Measurements from ENCODE around the gene KBTBD12. TPM values are rescaled to one million over a fixed set of nuclear protein-coding genes. Genes with fewer than 3 reads are reported as not detected.

KBTBD12 gene
- total and polyA plus RNA-seq, 5 experiments from 2014 or later: not detected

GRCh38 chr3:127997016-127997415 lies 82.0 kb downstream of the KBTBD12 start:
- no peak for ATAC-seq
- Mint-ChIP-seq H3K4me3 (no peak overlapping the region), H3K27me3 (peaks cover 0 to 8% (median 3%) of the 10 kb centered on the region in 5 donors), H3K36me3 (no peaks in the 10 kb centered on the region), H3K27ac (no peak overlapping the region), H3K9me3 (no peaks in the 10 kb centered on the region), H3K4me1 (peaks cover 0 to 2% (median 0%) of the 10 kb centered on the region in 4 donors)
- DNase-seq: no peak
- POLR2A ChIA-PET: no interaction called here

GRCh38 chr3:127997961-127998360 lies 82.9 kb downstream of the KBTBD12 start:
- no peak for ATAC-seq
- POLR2A ChIA-PET: no interaction called here
- DNase-seq: no peak
- no peak overlapping the region for H3K4me3 Mint-ChIP-seq
- no peaks in the 10 kb centered on the region for H3K36me3 Mint-ChIP-seq
- peak overlapping the region in 1 of 10 donors; percentile 37 for H3K27ac Mint-ChIP-seq
- H3K9me3 Mint-ChIP-seq: no peaks in the 10 kb centered on the region
- H3K4me1 Mint-ChIP-seq: peaks cover 0 to 2% (median 0%) of the 10 kb centered on the region in 4 donors
- peaks cover 0 to 8% (median 4%) of the 10 kb centered on the region in 5 donors for H3K27me3 Mint-ChIP-seq

GRCh38 chr3:127998596-127998995 lies 83.6 kb downstream of the KBTBD12 start:
- peaks cover 0 to 2% (median 0%) of the 10 kb centered on the region in 4 donors for H3K4me1 Mint-ChIP-seq
- DNase-seq: no peak
- H3K27me3 Mint-ChIP-seq: peaks cover 0 to 8% (median 4%) of the 10 kb centered on the region in 5 donors
- H3K27ac Mint-ChIP-seq: no peak overlapping the region
- no peaks in the 10 kb centered on the region for H3K36me3 Mint-ChIP-seq
- no peaks in the 10 kb centered on the region for H3K9me3 Mint-ChIP-seq
- H3K4me3 Mint-ChIP-seq: no peak overlapping the region
- ATAC-seq: no peak
- POLR2A ChIA-PET: no interaction called here

- Mint-ChIP-seq H3K9me3 (no peaks in the 10 kb centered on the region), H3K27ac (peak overlapping the region in 1 of 10 donors; percentile 38), H3K4me3 (no peak overlapping the region), H3K4me1 (peaks cover 0 to under 1% (median 0%) of the 10 kb centered on the region in 4 donors), H3K36me3 (no peaks in the 10 kb centered on the region), H3K27me3 (peaks cover 0 to 8% (median 3%) of the 10 kb centered on the region in 5 donors)
- ATAC-seq (no peak), DNase-seq (no peak)
- POLR2A ChIA-PET: no interaction called here
Measured at GRCh38 chr3:127999509-128000106, 84.6 kb downstream of the KBTBD12 start.

- no peak overlapping the region for H3K4me3 Mint-ChIP-seq
- no peak overlapping the region for H3K27ac Mint-ChIP-seq
- H3K36me3 Mint-ChIP-seq: no peaks in the 10 kb centered on the region
- peaks cover under 1 to 14% (median 6%) of the 10 kb centered on the region in 5 donors for H3K27me3 Mint-ChIP-seq
- no peak for ATAC-seq
- no peak for DNase-seq
- no peaks in the 10 kb centered on the region for H3K4me1 Mint-ChIP-seq
- H3K9me3 Mint-ChIP-seq: no peaks in the 10 kb centered on the region
- POLR2A ChIA-PET: no interaction called here
Measured at GRCh38 chr3:128001576-128001975, 86.5 kb downstream of the KBTBD12 start.

- DNase-seq (no peak), ATAC-seq (no peak)
- Mint-ChIP-seq H3K9me3 (no peaks in the 10 kb centered on the region), H3K36me3 (no peaks in the 10 kb centered on the region), H3K4me1 (no peaks in the 10 kb centered on the region), H3K27ac (no peak overlapping the region), H3K4me3 (no peak overlapping the region), H3K27me3 (peaks cover 3 to 23% (median 10%) of the 10 kb centered on the region in 5 donors)
- POLR2A ChIA-PET: no interaction called here
Measured at GRCh38 chr3:128004661-128005060, 89.6 kb downstream of the KBTBD12 start.

- Mint-ChIP-seq H3K4me3 (no peak overlapping the region), H3K27me3 (peaks cover 3 to 30% (median 10%) of the 10 kb centered on the region in 5 donors), H3K9me3 (no peaks in the 10 kb centered on the region), H3K36me3 (no peaks in the 10 kb centered on the region), H3K4me1 (peaks cover 0 to 1% (median under 1%) of the 10 kb centered on the region in 4 donors), H3K27ac (no peak overlapping the region)
- POLR2A ChIA-PET: no interaction called here
- no peak for ATAC-seq
- no peak for DNase-seq
Measured at GRCh38 chr3:128006061-128007032, 91.3 kb downstream of the KBTBD12 start.

GRCh38 chr3:128007033-128007424 lies 92.0 kb downstream of the KBTBD12 start:
- DNase-seq: no peak
- Mint-ChIP-seq H3K4me3 (no peak overlapping the region), H3K27me3 (peaks cover 3 to 28% (median 13%) of the 10 kb centered on the region in 5 donors), H3K9me3 (no peaks in the 10 kb centered on the region), H3K27ac (peak overlapping the region in 1 of 10 donors; percentile 61), H3K4me1 (peaks cover 0 to 4% (median 1%) of the 10 kb centered on the region in 4 donors), H3K36me3 (no peaks in the 10 kb centered on the region)
- POLR2A ChIA-PET: no interaction called here
- ATAC-seq: no peak

- Mint-ChIP-seq H3K27ac (no peak overlapping the region), H3K4me1 (peaks cover 0 to 4% (median 1%) of the 10 kb centered on the region in 4 donors), H3K4me3 (no peak overlapping the region), H3K27me3 (peaks cover 5 to 26% (median 10%) of the 10 kb centered on the region in 5 donors), H3K9me3 (no peaks in the 10 kb centered on the region), H3K36me3 (no peaks in the 10 kb centered on the region)
- DNase-seq (no peak), ATAC-seq (no peak)
- POLR2A ChIA-PET: no interaction called here
Measured at GRCh38 chr3:128009952-128010846, 95.2 kb downstream of the KBTBD12 start.

- peak overlapping the region in 1 of 10 donors; percentile 55 for H3K4me3 Mint-ChIP-seq
- no peak overlapping the region for H3K27ac Mint-ChIP-seq
- H3K4me1 Mint-ChIP-seq: peaks cover 0 to 4% (median 1%) of the 10 kb centered on the region in 4 donors
- peaks cover 3 to 22% (median 10%) of the 10 kb centered on the region in 5 donors for H3K27me3 Mint-ChIP-seq
- no peaks in the 10 kb centered on the region for H3K9me3 Mint-ChIP-seq
- H3K36me3 Mint-ChIP-seq: no peaks in the 10 kb centered on the region
- ATAC-seq: no peak
- no peak for DNase-seq
- POLR2A ChIA-PET: no interaction called here
Measured at GRCh38 chr3:128011140-128011539, 96.1 kb downstream of the KBTBD12 start.

GRCh38 chr3:128012050-128012449 lies 97.0 kb downstream of the KBTBD12 start:
- Mint-ChIP-seq H3K36me3 (no peaks in the 10 kb centered on the region), H3K27ac (no peak overlapping the region), H3K4me3 (no peak overlapping the region), H3K27me3 (peaks cover 3 to 19% (median 7%) of the 10 kb centered on the region in 5 donors), H3K4me1 (peaks cover 0 to 4% (median 1%) of the 10 kb centered on the region in 4 donors), H3K9me3 (no peaks in the 10 kb centered on the region)
- POLR2A ChIA-PET: no interaction called here
- ATAC-seq (no peak), DNase-seq (no peak)

- H3K27ac Mint-ChIP-seq: no peak overlapping the region
- peaks cover 0 to 4% (median 1%) of the 10 kb centered on the region in 4 donors for H3K4me1 Mint-ChIP-seq
- no peaks in the 10 kb centered on the region for H3K36me3 Mint-ChIP-seq
- POLR2A ChIA-PET: no interaction called here
- ATAC-seq (no peak), DNase-seq (no peak)
- no peaks in the 10 kb centered on the region for H3K9me3 Mint-ChIP-seq
- H3K4me3 Mint-ChIP-seq: no peak overlapping the region
- peaks cover 3 to 14% (median 6%) of the 10 kb centered on the region in 5 donors for H3K27me3 Mint-ChIP-seq
Measured at GRCh38 chr3:128014548-128014947, 99.5 kb downstream of the KBTBD12 start.

Measured in naive thymus-derived CD8-positive, alpha-beta T cell (primary cell).